Astrocyte (in vitro differentiated cells and primary cell): ENCODE measurements around the gene WDR64. TPM values are rescaled to one million over a fixed set of nuclear protein-coding genes. Genes with fewer than 3 reads are reported as not detected.

Experiments used
- DNase-seq: peaks from one replicate; pipeline ENCODE4 v3.0.0-alpha.2; 2010; ENCODE audit warnings: low read depth
- FAIRE-seq: peaks from 2 replicates; lab custom pipeline; 2011; peaks lifted over from hg19 to GRCh38; lab: Jason Lieb, UNC
- H2AFZ ChIP-seq: 2 replicates; pipeline ENCODE4 v1.6.0; 2012; ENCODE audit warnings: low read depth, low read length, inconsistent platforms
- H3K27ac ChIP-seq: 2 replicates; pipeline ENCODE4 v1.5.1; 2011; ENCODE audit warnings: low read depth, low read length, inconsistent platforms
- H3K27me3 ChIP-seq: 2 replicates; pipeline ENCODE4 v1.6.0; 2011; ENCODE audit warnings: low read length, inconsistent platforms; ENCODE audit not compliant: insufficient read depth
- H3K36me3 ChIP-seq: 2 replicates; pipeline ENCODE4 v1.5.1; 2011; ENCODE audit warnings: low read length, inconsistent platforms; ENCODE audit not compliant: insufficient read depth
- H3K4me1 ChIP-seq: 2 replicates; pipeline ENCODE4 v1.5.1; 2011; ENCODE audit warnings: low read length, inconsistent platforms; ENCODE audit not compliant: insufficient read depth
- H3K4me2 ChIP-seq: 2 replicates; pipeline ENCODE4 v1.6.0; 2012; ENCODE audit warnings: low read length, inconsistent platforms
- H3K4me3 ChIP-seq: 2 replicates; pipeline ENCODE4 v1.5.1; 2011; ENCODE audit warnings: low read depth, mild to moderate bottlenecking, low read length, inconsistent platforms; ENCODE audit not compliant: insufficient read depth
- H3K79me2 ChIP-seq: 2 replicates; pipeline ENCODE4 v1.6.0; 2012; ENCODE audit warnings: mild to moderate bottlenecking, low read length, inconsistent platforms; ENCODE audit not compliant: insufficient read depth
- H3K9ac ChIP-seq: 2 replicates; pipeline ENCODE4 v1.6.0; 2012; ENCODE audit warnings: mild to moderate bottlenecking, low read length, inconsistent platforms
- H3K9me3 ChIP-seq: 2 replicates; pipeline ENCODE4 v1.5.1; 2012; ENCODE audit warnings: low read depth, mild to moderate bottlenecking, low read length, inconsistent platforms; ENCODE audit not compliant: insufficient read depth
- H4K20me1 ChIP-seq: 2 replicates; pipeline ENCODE4 v1.6.0; 2012; ENCODE audit warnings: low read length, inconsistent platforms; ENCODE audit not compliant: insufficient read depth
- H3K27ac Mint-ChIP-seq: one replicate; pipeline ENCODE4 v1.8.0; 2021; ENCODE audit warnings: mild to moderate bottlenecking, mixed read lengths; ENCODE audit not compliant: unreplicated experiment
- H3K27me3 Mint-ChIP-seq: one replicate; pipeline ENCODE4 v1.8.0; 2021; ENCODE audit warnings: low read depth, mixed read lengths; ENCODE audit not compliant: unreplicated experiment
- H3K36me3 Mint-ChIP-seq: one replicate; pipeline ENCODE4 v1.8.0; 2021; ENCODE audit warnings: low read depth, mixed read lengths; ENCODE audit not compliant: unreplicated experiment
- H3K4me1 Mint-ChIP-seq: one replicate; pipeline ENCODE4 v1.8.0; 2021; ENCODE audit warnings: low read depth, mixed read lengths; ENCODE audit not compliant: unreplicated experiment
- H3K4me3 Mint-ChIP-seq: one replicate; pipeline ENCODE4 v1.8.0; 2021; ENCODE audit warnings: mild to moderate bottlenecking, moderate library complexity, mixed read lengths; ENCODE audit not compliant: unreplicated experiment
- H3K9me3 Mint-ChIP-seq: one replicate; pipeline ENCODE4 v1.8.0; 2021; ENCODE audit warnings: mild to moderate bottlenecking, mixed read lengths; ENCODE audit not compliant: unreplicated experiment
- CTCF ChIP-seq: IDR thresholded peaks from 2 replicates; pipeline ENCODE4 v1.5.1; 2011; ENCODE audit warnings: low read depth, mild to moderate bottlenecking, inconsistent platforms, low read length, moderate library complexity; ENCODE audit not compliant: insufficient read depth
- EZH2 ChIP-seq: IDR thresholded peaks from 2 replicates; pipeline ENCODE4 v1.6.1; 2012; ENCODE audit warnings: mild to moderate bottlenecking, low read length, inconsistent platforms; ENCODE audit not compliant: insufficient read depth
- total RNA-seq: library from RNA; stranded (reverse); gene quantifications from 2 replicates; pipeline ENCODE4 v1.2.1, GENCODE V29; 2021

Gene WDR64
- total RNA-seq, 1 donor from 2014 or later: not detected

GRCh38 chr1:241765390-241765789 is 113.3 kb downstream of the WDR64 start:
- no peak overlapping the region for H3K4me3 Mint-ChIP-seq
- H3K4me1 Mint-ChIP-seq: no peaks in the 10 kb centered on the region
- Histone ChIP-seq H3K9ac (no peak overlapping the region), H2AFZ (no peak overlapping the region), H3K9me3 (no peaks in the 10 kb centered on the region), H3K27me3 (no peaks in the 10 kb centered on the region), H3K27ac (no peak overlapping the region), H3K4me2 (no peak overlapping the region), H3K36me3 (no peaks in the 10 kb centered on the region), H3K4me1 (no peaks in the 10 kb centered on the region), H4K20me1 (no peaks in the 10 kb centered on the region), H3K79me2 (no peaks in the 10 kb centered on the region), H3K4me3 (no peak overlapping the region)
- H3K36me3 Mint-ChIP-seq: no peaks in the 10 kb centered on the region
- TF ChIP-seq CTCF: no peak
- TF ChIP-seq EZH2: no peak
- no peak overlapping the region for H3K27ac Mint-ChIP-seq
- no peaks in the 10 kb centered on the region for H3K27me3 Mint-ChIP-seq
- DNase-seq: no peak
- no peak for FAIRE-seq
- no peaks in the 10 kb centered on the region for H3K9me3 Mint-ChIP-seq

GRCh38 chr1:241767737-241768136 is 115.7 kb downstream of the WDR64 start:
- no peak overlapping the region for H2AFZ ChIP-seq
- no peak overlapping the region for H3K4me2 ChIP-seq
- DNase-seq (no peak), FAIRE-seq (no peak)
- no peak overlapping the region for H3K9ac ChIP-seq
- H3K27ac Mint-ChIP-seq: no peak overlapping the region
- H3K4me1 Mint-ChIP-seq: no peaks in the 10 kb centered on the region
- no peak overlapping the region for H3K27ac ChIP-seq
- no peaks in the 10 kb centered on the region for H3K36me3 Mint-ChIP-seq
- no peak overlapping the region for H3K4me3 ChIP-seq
- H3K4me1 ChIP-seq: no peaks in the 10 kb centered on the region
- no peaks in the 10 kb centered on the region for H3K27me3 ChIP-seq
- H3K27me3 Mint-ChIP-seq: no peaks in the 10 kb centered on the region
- no peaks in the 10 kb centered on the region for H4K20me1 ChIP-seq
- no peaks in the 10 kb centered on the region for H3K36me3 ChIP-seq
- no peaks in the 10 kb centered on the region for H3K79me2 ChIP-seq
- H3K4me3 Mint-ChIP-seq: no peak overlapping the region
- H3K9me3 Mint-ChIP-seq: no peaks in the 10 kb centered on the region
- H3K9me3 ChIP-seq: no peaks in the 10 kb centered on the region
- TF ChIP-seq EZH2 (no peak), CTCF (no peak)

- FAIRE-seq (no peak), DNase-seq (no peak)
- Histone ChIP-seq H3K36me3 (no peaks in the 10 kb centered on the region), H3K27ac (no peak overlapping the region), H3K27me3 (no peaks in the 10 kb centered on the region), H3K9ac (no peak overlapping the region), H3K4me3 (no peak overlapping the region), H2AFZ (no peak overlapping the region), H3K79me2 (no peaks in the 10 kb centered on the region), H3K9me3 (no peaks in the 10 kb centered on the region), H4K20me1 (no peaks in the 10 kb centered on the region), H3K4me1 (no peaks in the 10 kb centered on the region), H3K4me2 (no peak overlapping the region)
- TF ChIP-seq CTCF: no peak
- TF ChIP-seq EZH2: no peak
- Mint-ChIP-seq H3K27ac (no peak overlapping the region), H3K27me3 (no peaks in the 10 kb centered on the region), H3K4me3 (no peak overlapping the region), H3K9me3 (no peaks in the 10 kb centered on the region), H3K36me3 (no peaks in the 10 kb centered on the region), H3K4me1 (no peaks in the 10 kb centered on the region)
Measured at GRCh38 chr1:241770115-241770514, 118.0 kb downstream of the WDR64 start.
